ENCODE data around the gene SLC10A4. TPM values are rescaled to one million over a fixed set of nuclear protein-coding genes. Genes with fewer than 3 reads are reported as not detected.
A peak's percentile ranks its signal among the peaks of the same experiment; 100 is the strongest.
"Not testable (repeated sequence)": the region's sequence is repeated elsewhere in the genome, so short reads cannot be mapped to it uniquely, and the experiment has no call there.

SLC10A4 gene
- total RNA-seq, 1 donor from 2014 or later = not detected

DNA sequence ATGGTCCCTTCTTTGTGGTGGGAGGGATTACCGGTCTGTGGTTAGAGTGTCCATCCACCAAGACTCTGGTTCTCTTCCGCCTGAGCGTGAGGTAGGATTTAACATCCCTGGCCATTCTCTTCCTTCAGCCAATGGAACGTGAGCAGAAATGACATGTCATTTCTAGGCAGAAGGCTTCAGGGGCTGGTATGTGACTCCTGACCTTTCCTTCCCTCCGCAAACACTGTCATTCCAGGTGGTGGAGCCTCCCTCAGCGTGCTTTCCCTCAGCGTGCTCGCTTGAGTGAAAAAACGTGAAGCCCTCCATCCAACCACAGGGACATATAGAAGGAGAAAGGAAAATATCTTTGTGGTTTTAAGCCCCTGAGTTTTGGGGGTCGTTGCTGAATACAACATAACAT is 34.0 kb upstream of the SLC10A4 start:
- Histone ChIP-seq H3K36me3 (ENCODE audit: control insufficient read depth, insufficient read depth, low read length) (no peaks in the 10 kb centered on the region), H3K4me3 (ENCODE audit: low read depth, low read length) (no peak overlapping the region), H3K27me3 (ENCODE audit: control insufficient read depth, insufficient read depth, low read length) (no peaks in the 10 kb centered on the region)
- TF ChIP-seq, protein P1, sequence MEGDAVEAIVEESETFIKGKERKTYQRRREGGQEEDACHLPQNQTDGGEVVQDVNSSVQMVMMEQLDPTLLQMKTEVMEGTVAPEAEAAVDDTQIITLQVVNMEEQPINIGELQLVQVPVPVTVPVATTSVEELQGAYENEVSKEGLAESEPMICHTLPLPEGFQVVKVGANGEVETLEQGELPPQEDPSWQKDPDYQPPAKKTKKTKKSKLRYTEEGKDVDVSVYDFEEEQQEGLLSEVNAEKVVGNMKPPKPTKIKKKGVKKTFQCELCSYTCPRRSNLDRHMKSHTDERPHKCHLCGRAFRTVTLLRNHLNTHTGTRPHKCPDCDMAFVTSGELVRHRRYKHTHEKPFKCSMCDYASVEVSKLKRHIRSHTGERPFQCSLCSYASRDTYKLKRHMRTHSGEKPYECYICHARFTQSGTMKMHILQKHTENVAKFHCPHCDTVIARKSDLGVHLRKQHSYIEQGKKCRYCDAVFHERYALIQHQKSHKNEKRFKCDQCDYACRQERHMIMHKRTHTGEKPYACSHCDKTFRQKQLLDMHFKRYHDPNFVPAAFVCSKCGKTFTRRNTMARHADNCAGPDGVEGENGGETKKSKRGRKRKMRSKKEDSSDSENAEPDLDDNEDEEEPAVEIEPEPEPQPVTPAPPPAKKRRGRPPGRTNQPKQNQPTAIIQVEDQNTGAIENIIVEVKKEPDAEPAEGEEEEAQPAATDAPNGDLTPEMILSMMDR (IDR thresholded peaks at IDR 0.05; ENCODE audit: insufficient read depth, low read length, severe bottlenecking) = no peak
- no peak for DNase-seq (ENCODE audit: low read depth)
- no peak for FAIRE-seq

DNA sequence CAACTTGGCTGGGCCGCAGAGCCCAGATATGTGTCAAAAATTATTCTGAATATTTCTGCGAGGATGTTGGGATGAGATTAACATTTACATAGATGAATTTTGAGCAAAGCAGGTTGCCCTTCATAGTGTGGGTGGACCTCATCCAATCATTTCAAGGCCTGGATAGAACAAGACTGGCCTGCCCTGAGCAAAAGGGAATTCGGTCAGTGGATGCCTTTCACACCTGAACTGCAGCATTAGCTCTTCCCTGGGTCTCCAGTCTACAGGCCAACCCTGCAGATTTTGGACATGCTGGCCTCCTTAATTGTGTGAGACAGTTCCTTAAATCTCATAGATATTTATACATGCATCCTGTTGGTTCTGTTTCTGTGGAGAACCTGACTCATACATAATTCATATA is 32.4 kb upstream of the SLC10A4 start:
- Histone ChIP-seq H3K27me3 (ENCODE audit: control insufficient read depth, insufficient read depth, low read length) (no peaks in the 10 kb centered on the region), H3K4me3 (ENCODE audit: low read depth, low read length) (no peak overlapping the region), H3K36me3 (ENCODE audit: control insufficient read depth, insufficient read depth, low read length) (no peaks in the 10 kb centered on the region)
- FAIRE-seq = no peak
- no peak for DNase-seq (ENCODE audit: low read depth)
- TF ChIP-seq, protein P1 (IDR thresholded peaks at IDR 0.05; ENCODE audit: insufficient read depth, low read length, severe bottlenecking) = no peak

DNA sequence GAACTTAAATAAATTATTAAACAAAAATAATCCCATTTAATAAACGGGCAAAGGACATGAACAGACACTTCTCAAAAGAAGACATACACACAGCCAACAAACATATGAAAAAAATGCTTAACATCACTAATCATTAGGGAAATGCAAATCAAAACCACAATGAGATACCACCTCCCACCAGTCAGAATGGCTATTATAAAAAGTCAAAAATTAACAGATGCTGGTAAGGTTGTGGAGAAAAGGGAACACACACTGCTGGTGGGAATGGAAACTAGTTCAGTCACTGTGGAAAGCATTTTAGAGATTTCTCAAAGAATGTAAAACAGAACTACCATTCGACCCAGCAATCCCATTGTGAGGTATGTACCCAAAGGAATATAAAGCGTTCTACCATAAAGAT is 31.5 kb upstream of the SLC10A4 start:
- not testable (repeated sequence) for H3K27me3 ChIP-seq (ENCODE audit: control insufficient read depth, insufficient read depth, low read length); FAIRE-seq; H3K4me3 ChIP-seq (ENCODE audit: low read depth, low read length); DNase-seq (ENCODE audit: low read depth); H3K36me3 ChIP-seq (ENCODE audit: control insufficient read depth, insufficient read depth, low read length)

DNA sequence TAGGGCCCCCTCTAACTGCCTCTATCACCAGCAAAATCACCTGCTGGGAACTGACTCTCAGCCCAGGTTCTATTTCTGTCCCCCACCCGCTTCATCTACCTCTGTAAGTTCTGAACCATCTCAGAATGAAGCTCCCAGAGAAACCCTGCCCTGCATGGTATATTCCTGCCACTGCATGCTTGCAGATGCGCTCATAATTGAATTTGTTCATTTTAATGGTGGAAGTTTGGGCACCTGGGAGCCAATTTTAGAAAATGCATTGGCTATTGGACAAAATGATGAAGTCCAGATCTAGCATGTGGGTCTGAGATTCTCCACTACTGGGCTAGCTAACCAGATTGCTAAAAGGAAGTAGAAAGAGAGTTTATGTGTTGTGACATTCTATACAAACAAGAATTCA is 28.6 kb upstream of the SLC10A4 start:
- no peaks in the 10 kb centered on the region for H3K36me3 ChIP-seq (ENCODE audit: control insufficient read depth, insufficient read depth, low read length)
- FAIRE-seq (no peak), DNase-seq (ENCODE audit: low read depth) (no peak)
- no peaks in the 10 kb centered on the region for H3K27me3 ChIP-seq (ENCODE audit: control insufficient read depth, insufficient read depth, low read length)
- TF ChIP-seq, protein P1 (IDR thresholded peaks at IDR 0.05; ENCODE audit: insufficient read depth, low read length, severe bottlenecking) = no peak
- H3K4me3 ChIP-seq (ENCODE audit: low read depth, low read length) = no peak overlapping the region

DNA sequence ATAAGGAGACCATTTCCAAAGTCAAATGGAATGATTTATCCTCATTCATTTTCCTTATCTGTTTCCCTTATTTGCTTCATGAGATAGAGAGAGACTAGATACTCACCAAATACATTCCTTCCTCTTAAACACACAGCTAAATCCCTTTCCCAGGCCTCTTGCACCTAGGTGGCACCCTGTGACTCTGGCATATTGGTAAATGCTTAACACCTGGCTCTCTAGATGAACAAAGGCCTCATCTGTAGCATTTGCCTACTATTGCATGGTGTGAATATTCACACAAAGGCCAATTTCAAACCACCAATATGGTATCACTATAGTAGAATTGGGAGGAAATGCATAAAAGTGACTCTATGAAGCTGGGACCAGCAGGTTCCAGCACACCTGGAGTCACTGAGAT is 22.1 kb upstream of the SLC10A4 start:
- FAIRE-seq = peak; percentile 7

DNA sequence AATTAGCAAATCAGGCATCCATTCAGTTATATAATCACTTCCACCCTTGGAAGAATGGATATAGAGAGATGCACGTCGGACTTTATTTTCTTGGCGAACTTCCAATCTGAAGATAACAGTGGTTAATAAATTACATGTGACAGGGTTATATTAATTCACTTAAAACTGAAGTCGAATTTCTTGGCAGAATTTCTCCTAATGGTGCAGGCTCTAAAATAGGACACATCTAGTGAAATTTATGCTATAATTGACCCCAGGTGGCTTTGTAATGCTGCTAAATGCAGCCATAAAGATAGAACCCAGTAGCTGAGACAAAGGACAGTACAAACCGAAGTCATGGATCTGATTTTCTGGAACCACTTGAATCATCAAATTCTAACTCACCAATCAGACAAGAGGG is 20.8 kb upstream of the SLC10A4 start:
- Histone ChIP-seq H3K4me3 (ENCODE audit: low read depth, low read length) (no peak overlapping the region), H3K27me3 (ENCODE audit: control insufficient read depth, insufficient read depth, low read length) (no peaks in the 10 kb centered on the region), H3K36me3 (ENCODE audit: control insufficient read depth, insufficient read depth, low read length) (no peaks in the 10 kb centered on the region)
- TF ChIP-seq, protein P1 (IDR thresholded peaks at IDR 0.05; ENCODE audit: insufficient read depth, low read length, severe bottlenecking) = no peak
- FAIRE-seq = no peak
- no peak for DNase-seq (ENCODE audit: low read depth)

More for the DNA sequence above, 22.1 kb upstream of the SLC10A4 start:
- no peak for DNase-seq (ENCODE audit: low read depth)
- Histone ChIP-seq H3K27me3 (ENCODE audit: control insufficient read depth, insufficient read depth, low read length) (no peaks in the 10 kb centered on the region), H3K36me3 (ENCODE audit: control insufficient read depth, insufficient read depth, low read length) (no peaks in the 10 kb centered on the region), H3K4me3 (ENCODE audit: low read depth, low read length) (no peak overlapping the region)
- TF ChIP-seq, protein P1 (IDR thresholded peaks at IDR 0.05; ENCODE audit: insufficient read depth, low read length, severe bottlenecking) = no peak

All from bronchial epithelial cell (primary cell).